ENCODE data around the gene SMC6.
A peak's percentile ranks its signal among the peaks of the same experiment; 100 is the strongest.

The SMC6 gene

DNA sequence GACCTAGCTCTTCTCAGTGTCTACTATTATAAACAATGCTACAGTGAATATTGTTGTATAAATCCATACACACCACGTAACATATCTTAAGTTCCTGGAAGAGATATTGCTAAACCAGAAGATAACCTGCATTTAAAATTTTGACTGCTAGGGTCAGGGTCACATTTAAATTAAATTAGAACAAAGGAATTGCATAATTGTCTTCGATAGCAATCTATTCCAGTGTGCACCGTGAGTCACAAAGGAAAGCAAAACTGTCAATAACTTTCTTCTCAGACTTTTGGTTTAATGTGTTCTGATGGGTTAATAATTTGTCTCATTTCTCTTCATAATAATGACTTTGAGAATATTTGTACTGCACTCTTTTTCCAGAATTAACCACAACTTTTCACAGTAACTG, 4.5 kb upstream of the SMC6 start:
- H3K36me3 ChIP-seq (replicated peaks), result no peaks in the 10 kb centered on the region
- in situ Hi-C loops (cut with HindIII; ENCODE audit: low pct_ligation_motif_present, low sequenced_read_pairs), result no loop called here
- TF ChIP-seq, protein P1, sequence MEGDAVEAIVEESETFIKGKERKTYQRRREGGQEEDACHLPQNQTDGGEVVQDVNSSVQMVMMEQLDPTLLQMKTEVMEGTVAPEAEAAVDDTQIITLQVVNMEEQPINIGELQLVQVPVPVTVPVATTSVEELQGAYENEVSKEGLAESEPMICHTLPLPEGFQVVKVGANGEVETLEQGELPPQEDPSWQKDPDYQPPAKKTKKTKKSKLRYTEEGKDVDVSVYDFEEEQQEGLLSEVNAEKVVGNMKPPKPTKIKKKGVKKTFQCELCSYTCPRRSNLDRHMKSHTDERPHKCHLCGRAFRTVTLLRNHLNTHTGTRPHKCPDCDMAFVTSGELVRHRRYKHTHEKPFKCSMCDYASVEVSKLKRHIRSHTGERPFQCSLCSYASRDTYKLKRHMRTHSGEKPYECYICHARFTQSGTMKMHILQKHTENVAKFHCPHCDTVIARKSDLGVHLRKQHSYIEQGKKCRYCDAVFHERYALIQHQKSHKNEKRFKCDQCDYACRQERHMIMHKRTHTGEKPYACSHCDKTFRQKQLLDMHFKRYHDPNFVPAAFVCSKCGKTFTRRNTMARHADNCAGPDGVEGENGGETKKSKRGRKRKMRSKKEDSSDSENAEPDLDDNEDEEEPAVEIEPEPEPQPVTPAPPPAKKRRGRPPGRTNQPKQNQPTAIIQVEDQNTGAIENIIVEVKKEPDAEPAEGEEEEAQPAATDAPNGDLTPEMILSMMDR (IDR thresholded peaks at IDR 0.05; ENCODE audit: low read depth, low read length, missing control alignments), result no peak
- DNase-seq, result no peak
- no peak overlapping the region for H3K4me3 ChIP-seq (ENCODE audit: low read depth, low read length)
- H3K27ac ChIP-seq, result peak overlapping the region; percentile 0
- no peaks in the 10 kb centered on the region for H3K27me3 ChIP-seq (replicated peaks)

DNA sequence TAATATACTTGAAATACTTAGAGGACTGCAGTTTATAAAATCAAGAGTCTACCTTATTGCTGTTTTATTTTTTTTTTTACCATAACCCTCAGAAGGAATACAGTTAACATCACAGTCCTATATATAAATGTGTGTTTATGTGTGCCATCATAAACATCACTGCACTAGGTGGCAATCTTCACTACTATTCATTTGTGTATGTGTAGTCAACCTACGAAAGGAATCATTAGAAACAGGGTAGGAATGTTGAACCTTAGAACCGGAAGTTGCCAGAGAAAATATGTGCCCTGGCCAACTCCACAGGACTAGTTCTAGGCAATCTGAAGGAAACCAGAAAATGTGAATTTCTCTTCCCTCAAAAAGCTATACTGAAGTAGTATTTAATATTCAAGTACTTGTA, 3.7 kb upstream of the SMC6 start:
- no peaks in the 10 kb centered on the region for H3K27me3 ChIP-seq (replicated peaks)
- peak overlapping the region; percentile 0 for H3K27ac ChIP-seq
- DNase-seq, result peak; percentile 37
- no peaks in the 10 kb centered on the region for H3K36me3 ChIP-seq (replicated peaks)
- H3K4me3 ChIP-seq (ENCODE audit: low read depth, low read length), result no peak overlapping the region
- TF ChIP-seq, protein P1 (IDR thresholded peaks at IDR 0.05; ENCODE audit: low read depth, low read length, missing control alignments), result no peak
- in situ Hi-C loops (cut with HindIII; ENCODE audit: low pct_ligation_motif_present, low sequenced_read_pairs), result no loop called here

DNA sequence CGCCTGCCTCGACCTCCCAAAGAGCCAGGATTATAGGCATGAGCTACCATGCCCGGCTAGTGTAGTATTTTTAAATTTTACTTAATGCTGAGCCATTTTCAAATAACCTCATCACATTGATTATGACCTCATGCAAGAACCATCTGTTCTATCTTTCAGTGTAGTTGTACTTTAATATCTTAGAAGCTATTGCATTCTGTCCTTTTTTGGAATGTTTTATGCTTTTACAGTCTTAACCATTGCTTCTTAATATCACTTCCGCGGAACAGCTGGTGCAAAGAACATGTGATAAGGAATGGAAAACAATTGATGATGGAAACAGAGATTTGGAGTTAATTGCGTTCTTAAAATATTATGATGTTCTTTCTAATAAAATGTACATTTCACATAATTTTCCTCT, 3.1 kb upstream of the SMC6 start:
- TF ChIP-seq, protein P1 (IDR thresholded peaks at IDR 0.05; ENCODE audit: low read depth, low read length, missing control alignments), result no peak

DNA sequence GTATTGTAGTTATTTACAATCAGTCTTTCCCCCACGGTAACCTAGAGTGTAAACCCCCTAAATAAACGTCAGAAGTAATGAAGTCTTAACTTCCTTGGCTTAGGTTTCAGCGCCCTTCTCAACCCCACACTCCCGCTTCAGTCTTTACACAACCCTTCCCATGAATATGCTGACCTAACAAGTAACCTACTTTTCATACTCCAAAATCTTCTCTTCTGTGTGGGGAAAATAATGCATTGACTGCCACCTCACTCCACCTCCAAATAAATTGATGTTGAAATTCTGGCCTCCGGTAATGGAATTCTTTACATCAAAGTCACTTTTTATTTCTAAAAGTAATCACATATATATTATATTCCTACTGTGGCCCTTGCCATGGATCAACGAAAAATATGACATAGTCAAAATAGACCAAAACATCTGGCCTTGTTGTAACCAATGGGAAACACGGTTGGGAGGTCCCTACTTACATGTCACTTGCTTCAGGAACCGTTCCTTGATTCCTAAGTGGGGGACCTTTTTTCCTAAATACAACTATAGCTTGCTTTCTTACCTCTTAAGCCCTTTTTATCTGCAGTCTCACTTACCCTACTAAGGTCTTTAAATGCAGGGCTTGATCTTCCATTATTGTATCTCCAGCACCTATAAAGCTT, 1.3 kb upstream of the SMC6 start:
- peak overlapping the region; percentile 98 for H3K27ac ChIP-seq
- no peaks in the 10 kb centered on the region for H3K36me3 ChIP-seq (replicated peaks)
- no peak for DNase-seq
- H3K27me3 ChIP-seq (replicated peaks), result no peaks in the 10 kb centered on the region
- peak overlapping the region; percentile 90 for H3K4me3 ChIP-seq (ENCODE audit: low read depth, low read length)
- TF ChIP-seq, protein P1 (IDR thresholded peaks at IDR 0.05; ENCODE audit: low read depth, low read length, missing control alignments), result no peak
- in situ Hi-C loops (cut with HindIII; ENCODE audit: low pct_ligation_motif_present, low sequenced_read_pairs), result no loop called here

More for the DNA sequence above, 3.1 kb upstream of the SMC6 start:
- DNase-seq, result no peak
- Histone ChIP-seq H3K27ac (peak overlapping the region; percentile 22), H3K36me3 (replicated peaks) (no peaks in the 10 kb centered on the region), H3K4me3 (ENCODE audit: low read depth, low read length) (no peak overlapping the region), H3K27me3 (replicated peaks) (no peaks in the 10 kb centered on the region)
- in situ Hi-C loops (cut with HindIII; ENCODE audit: low pct_ligation_motif_present, low sequenced_read_pairs), result no loop called here

DNA sequence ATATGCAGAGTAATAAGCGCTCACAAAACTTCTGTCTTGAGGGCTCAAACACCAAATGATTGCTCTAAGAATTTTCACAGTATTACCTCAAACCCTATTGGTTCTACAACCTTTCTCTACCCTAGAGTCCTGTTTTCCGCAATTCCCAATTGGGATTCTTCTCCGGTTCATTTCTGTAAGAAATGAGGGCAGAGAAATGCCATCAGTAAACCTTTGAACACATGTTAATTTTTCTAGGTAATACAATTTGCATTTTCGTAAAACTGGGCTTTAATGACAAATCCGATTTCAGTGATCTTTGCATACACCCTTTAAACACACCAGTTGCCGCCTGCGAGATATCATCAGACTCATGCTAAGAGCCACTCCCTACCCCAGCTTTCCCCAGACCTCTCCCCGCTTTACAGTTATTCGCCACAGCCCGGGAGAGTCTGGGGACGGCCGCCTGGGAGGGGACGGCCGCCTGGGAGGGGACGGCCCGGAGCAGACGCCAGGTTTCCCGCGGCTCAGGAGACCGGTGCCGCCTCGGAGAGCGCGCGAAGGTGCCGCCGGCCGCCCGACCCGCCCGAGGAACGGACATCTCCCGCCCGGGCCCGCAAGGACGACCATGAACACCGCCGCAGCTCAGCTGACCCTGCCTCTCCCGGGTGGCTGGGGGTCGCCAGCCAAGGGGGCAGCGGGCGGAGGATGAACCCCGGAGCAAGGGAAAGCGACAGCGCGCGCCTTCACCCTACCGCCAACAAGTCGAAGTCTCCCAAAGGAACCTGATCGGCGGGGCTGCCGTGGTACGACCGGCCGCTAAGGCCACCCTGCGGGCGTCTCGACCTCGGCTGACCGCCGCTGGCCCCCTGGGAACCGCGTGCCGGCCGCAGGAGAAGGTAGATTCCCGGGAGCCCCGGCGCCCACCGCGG, 463 bp downstream of the SMC6 start:
- TF ChIP-seq, protein P1 (IDR thresholded peaks at IDR 0.05; ENCODE audit: low read depth, low read length, missing control alignments), result no peak
- Histone ChIP-seq H3K36me3 (replicated peaks) (no peaks in the 10 kb centered on the region), H3K27ac (peak overlapping the region; percentile 98), H3K27me3 (replicated peaks) (no peaks in the 10 kb centered on the region), H3K4me3 (ENCODE audit: low read depth, low read length) (peak overlapping the region; percentile 90)
- in situ Hi-C loops (cut with HindIII; ENCODE audit: low pct_ligation_motif_present, low sequenced_read_pairs), result no loop called here
- DNase-seq, result no peak

Data from brain microvascular endothelial cell (primary cell).